Lower leg skin (tissue), 3 donors: ENCODE data around the gene OBP2B.

Experiments used
- POLR2A ChIP-seq, 2 donors: fragments of 450-650 bp; IDR thresholded peaks; one replicate each; pipeline ENCODE4 v1.6.1; 2016 to 2017; ENCODE audit warnings: antibody characterized with exemption in 2 of 2, mild to moderate bottlenecking in 1 of 2, moderate library complexity in 1 of 2
- TF ChIP-seq, protein P1 (sequence below), 3 donors: fragments of 450-650 bp; IDR thresholded peaks; one replicate each; pipeline ENCODE4 v1.5.1; 2016; ENCODE audit warnings: antibody characterized with exemption in 3 of 3, mild to moderate bottlenecking in 3 of 3, moderate library complexity in 2 of 3

DNA sequence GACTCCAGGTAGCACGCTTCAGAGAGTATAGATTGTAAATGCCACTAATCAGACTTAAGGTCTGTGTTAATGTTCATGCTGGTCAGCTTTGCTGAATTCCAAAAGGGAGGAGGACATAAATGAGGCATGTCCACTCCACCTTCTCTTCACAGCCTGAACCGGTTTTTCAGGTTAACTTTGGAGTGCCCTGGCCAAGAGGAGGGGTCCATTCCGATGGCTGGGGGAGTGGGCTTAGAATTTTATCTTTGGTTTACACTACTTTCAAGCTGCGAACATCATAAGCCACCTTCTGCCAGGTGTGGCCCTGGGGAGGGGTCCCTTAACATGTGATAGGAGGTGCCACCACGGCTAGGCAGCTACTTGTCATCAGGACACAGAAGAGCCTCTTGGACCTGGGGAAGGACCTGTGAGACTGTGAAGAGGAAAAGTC lies 41.7 kb upstream of the OBP2B start:
- TF ChIP-seq, protein P1, sequence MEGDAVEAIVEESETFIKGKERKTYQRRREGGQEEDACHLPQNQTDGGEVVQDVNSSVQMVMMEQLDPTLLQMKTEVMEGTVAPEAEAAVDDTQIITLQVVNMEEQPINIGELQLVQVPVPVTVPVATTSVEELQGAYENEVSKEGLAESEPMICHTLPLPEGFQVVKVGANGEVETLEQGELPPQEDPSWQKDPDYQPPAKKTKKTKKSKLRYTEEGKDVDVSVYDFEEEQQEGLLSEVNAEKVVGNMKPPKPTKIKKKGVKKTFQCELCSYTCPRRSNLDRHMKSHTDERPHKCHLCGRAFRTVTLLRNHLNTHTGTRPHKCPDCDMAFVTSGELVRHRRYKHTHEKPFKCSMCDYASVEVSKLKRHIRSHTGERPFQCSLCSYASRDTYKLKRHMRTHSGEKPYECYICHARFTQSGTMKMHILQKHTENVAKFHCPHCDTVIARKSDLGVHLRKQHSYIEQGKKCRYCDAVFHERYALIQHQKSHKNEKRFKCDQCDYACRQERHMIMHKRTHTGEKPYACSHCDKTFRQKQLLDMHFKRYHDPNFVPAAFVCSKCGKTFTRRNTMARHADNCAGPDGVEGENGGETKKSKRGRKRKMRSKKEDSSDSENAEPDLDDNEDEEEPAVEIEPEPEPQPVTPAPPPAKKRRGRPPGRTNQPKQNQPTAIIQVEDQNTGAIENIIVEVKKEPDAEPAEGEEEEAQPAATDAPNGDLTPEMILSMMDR (IDR thresholded peaks at IDR 0.05), result no peak
- TF ChIP-seq POLR2A (IDR thresholded peaks at IDR 0.05), result no peak
